Activated naive CD4-positive, alpha-beta T cell treated with anti-CD3 and anti-CD28 coated beads for 36 hours (primary cell): ENCODE data around the gene TRDN. TPM values are rescaled to one million over a fixed set of nuclear protein-coding genes. Genes with fewer than 3 reads are reported as not detected.

Source experiments
- CTCF ChIA-PET: fragments of 350-600 bp; sonication (Branson Sonifier 250); formaldehyde crosslinking; loops from one replicate; lab custom pipeline; 2021; ENCODE audit warnings: antibody characterized with exemption; lab: Charles Lee
- DNase-seq: peaks from one replicate; pipeline ENCODE4 v3.0.0-alpha.2; 2020
- H3K27ac Mint-ChIP-seq: one replicate; pipeline ENCODE4 v1.8.0; 2021; ENCODE audit warnings: mild to moderate bottlenecking, mixed read lengths
- H3K27me3 Mint-ChIP-seq: one replicate; pipeline ENCODE4 v1.8.0; 2021; ENCODE audit warnings: low read depth, mixed read lengths
- H3K36me3 Mint-ChIP-seq: one replicate; pipeline ENCODE4 v1.8.0; 2021; ENCODE audit warnings: low read depth, mixed read lengths
- H3K4me1 Mint-ChIP-seq: one replicate; pipeline ENCODE4 v1.8.0; 2021; ENCODE audit warnings: low read depth, mixed read lengths
- H3K4me3 Mint-ChIP-seq: one replicate; pipeline ENCODE4 v1.8.0; 2021; ENCODE audit warnings: mild to moderate bottlenecking, moderate library complexity, mixed read lengths
- H3K9me3 Mint-ChIP-seq: one replicate; pipeline ENCODE4 v1.8.0; 2021; ENCODE audit warnings: mixed read lengths
- intact Hi-C: fragments of 100-400 bp; cut with micrococcal nuclease; formaldehyde crosslinking; loops from one replicate; pipeline ENCODE4 v1.15.1; 2023
- total RNA-seq, 2 experiments: library from RNA; stranded (reverse); gene quantifications; one replicate each; pipeline ENCODE4 v1.2.3, GENCODE V29; 2021

TRDN gene
- total RNA-seq, 2 experiments from 2014 or later = not detected

DNA sequence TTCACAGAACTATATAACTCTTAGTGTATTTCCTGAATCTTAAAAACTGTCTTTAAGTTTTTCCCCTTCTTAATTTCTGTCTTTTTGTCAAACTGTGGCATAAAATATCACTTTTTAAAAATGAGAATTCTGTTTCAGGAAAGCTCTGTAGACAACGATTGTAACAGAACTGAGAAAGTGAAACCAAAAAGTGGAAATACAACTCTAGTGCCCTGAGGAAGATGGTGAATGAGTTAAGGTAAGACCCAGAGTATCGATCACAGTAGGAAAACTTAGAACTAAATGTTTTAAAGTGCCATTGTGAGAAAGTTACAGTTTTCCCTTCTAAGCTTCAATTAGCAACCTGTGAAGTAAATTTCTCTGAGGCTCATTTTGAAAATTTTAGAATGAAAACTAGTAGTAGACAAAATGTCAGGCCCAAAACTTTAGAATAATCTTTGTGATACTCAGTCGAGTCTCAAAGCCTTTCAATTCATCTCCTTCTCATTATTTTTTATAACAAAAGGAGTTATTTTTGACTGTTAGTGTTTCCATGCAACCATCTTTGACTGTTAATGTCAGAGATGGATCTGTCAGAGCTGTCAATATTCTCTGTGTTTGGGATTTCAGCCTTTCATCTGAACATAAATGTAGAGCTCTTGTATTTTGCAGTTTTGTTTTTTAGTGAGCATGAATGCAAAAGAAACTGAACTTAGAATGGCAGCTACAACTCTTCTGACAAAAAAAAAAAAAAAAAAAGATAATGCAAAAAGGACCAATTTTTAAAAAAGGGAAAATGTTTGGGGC is 19.0 kb upstream of the TRDN start:
- intact Hi-C loops = no loop called here
- Mint-ChIP-seq H3K4me3 (no peak overlapping the region), H3K4me1 (peaks cover 3% of the 10 kb centered on the region), H3K27me3 (no peaks in the 10 kb centered on the region), H3K36me3 (no peaks in the 10 kb centered on the region), H3K9me3 (peaks cover 2% of the 10 kb centered on the region), H3K27ac (no peak overlapping the region)
- no peak for DNase-seq
- CTCF ChIA-PET = no interaction called here

DNA sequence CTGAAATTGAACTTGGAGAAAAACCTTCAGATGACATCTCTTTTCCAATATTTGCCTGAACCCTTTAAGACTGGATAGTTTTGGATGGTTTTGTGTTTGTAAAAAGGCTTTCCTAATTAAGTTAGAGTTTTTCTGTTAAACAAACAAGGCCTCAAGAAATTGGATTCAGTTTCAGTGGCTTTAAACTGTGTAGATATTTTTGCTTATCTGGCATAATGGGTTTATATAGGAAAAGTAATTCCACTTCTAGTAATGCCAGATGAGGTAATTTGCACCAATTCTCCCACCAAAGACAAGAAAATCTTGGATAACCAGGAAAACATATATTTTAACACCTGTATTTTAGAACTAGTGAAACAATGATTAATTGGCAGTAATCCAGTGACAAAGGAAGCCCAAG is 12.0 kb upstream of the TRDN start:
- Mint-ChIP-seq H3K4me3 (no peak overlapping the region), H3K36me3 (no peaks in the 10 kb centered on the region), H3K27ac (no peak overlapping the region), H3K9me3 (peaks cover 2% of the 10 kb centered on the region), H3K27me3 (no peaks in the 10 kb centered on the region), H3K4me1 (no peaks in the 10 kb centered on the region)
- DNase-seq = no peak
- CTCF ChIA-PET = no interaction called here
- intact Hi-C loops = no loop called here

DNA sequence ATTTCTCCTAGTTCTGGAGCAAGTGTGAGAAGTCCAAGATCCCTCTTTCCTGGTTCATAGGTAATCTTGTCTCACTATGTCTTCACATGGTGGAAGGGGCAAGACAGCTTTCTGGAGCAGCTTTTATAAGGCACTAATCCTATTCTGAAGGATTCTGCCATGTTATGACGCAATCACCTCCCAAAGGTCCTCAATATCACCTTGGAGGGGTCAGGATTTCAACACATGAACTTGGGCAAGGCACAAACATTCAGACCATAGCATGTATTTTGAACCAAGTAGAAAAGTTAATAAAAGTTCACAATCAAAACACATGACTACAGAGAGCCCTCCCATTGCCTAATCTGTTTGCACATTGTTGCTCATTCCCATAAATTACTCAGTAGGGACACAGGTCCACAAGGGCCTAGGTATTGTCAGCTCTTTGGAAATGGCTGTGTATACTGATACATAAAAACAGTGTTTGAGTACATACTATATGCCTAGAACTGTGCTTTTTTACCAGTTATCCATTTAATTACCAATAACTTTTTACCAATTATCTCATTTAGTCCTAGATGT is 11.3 kb upstream of the TRDN start:
- intact Hi-C loops = no loop called here
- Mint-ChIP-seq H3K27me3 (no peaks in the 10 kb centered on the region), H3K36me3 (no peaks in the 10 kb centered on the region), H3K4me1 (no peaks in the 10 kb centered on the region), H3K4me3 (no peak overlapping the region), H3K27ac (no peak overlapping the region), H3K9me3 (peaks cover 2% of the 10 kb centered on the region)
- CTCF ChIA-PET = no interaction called here
- DNase-seq = no peak

DNA sequence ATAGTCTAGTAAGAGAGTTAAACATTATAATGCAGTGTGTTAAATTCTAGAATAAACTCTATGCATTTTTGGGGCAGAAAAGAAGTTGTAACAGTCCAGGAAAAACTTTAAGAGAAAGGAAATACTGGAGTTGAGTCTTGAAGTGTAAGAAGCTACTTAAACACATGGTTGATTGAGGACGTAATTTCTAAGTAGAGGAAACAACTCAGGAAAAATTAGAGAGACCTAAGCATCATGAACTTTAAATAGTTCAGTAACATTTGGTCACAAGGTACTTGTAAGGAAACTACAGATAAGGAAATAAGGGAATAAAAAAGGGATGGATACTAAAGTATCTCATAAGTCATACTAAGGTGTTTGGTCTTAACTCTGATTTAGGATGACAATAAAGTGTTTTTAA is 4.7 kb upstream of the TRDN start:
- no peak for DNase-seq
- no peak overlapping the region for H3K4me3 Mint-ChIP-seq
- no peaks in the 10 kb centered on the region for H3K36me3 Mint-ChIP-seq
- H3K4me1 Mint-ChIP-seq = no peaks in the 10 kb centered on the region
- intact Hi-C loops = no loop called here
- no peak overlapping the region for H3K27ac Mint-ChIP-seq
- H3K9me3 Mint-ChIP-seq = no peaks in the 10 kb centered on the region
- no peaks in the 10 kb centered on the region for H3K27me3 Mint-ChIP-seq
- CTCF ChIA-PET = interaction anchor here (0.6 kb wide), 2 partner anchors 97 to 229 kb away, joined by 3 read pairs; no protein-coding TSS in a partner anchor

DNA sequence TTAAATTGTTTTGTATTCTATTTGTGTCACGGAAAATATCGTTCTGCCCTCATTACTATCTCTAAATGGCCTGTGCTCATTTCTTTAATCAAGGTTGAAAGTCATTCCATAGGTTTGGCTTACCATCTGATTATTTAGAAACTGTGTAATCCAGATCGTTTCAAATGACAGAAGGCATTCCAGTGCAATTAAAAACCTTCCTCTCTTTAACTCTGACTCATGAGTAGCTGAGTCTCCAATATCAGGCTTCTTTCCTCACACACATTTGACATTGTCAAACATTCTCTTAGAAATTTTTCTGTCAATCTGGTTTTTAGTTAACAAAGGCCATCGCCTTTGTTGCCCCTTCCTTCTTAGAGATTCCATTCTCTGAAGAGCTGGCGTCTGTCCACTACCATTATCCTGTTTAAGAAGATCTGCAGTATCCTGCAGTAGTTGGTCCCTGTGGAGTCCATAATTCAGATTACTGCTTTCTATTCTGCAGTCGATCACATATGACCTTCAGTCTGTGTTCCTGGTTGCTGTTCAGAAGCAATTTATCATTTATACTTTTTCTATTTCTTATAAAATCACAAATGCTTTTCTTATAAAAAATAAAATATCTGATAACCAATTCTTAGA is 3.9 kb upstream of the TRDN start:
- H3K27ac Mint-ChIP-seq = no peak overlapping the region
- intact Hi-C loops = no loop called here
- H3K27me3 Mint-ChIP-seq = no peaks in the 10 kb centered on the region
- no peaks in the 10 kb centered on the region for H3K9me3 Mint-ChIP-seq
- no peaks in the 10 kb centered on the region for H3K4me1 Mint-ChIP-seq
- CTCF ChIA-PET = interaction anchor here (0.6 kb wide), 1 partner anchor 228 kb away, joined by 3 read pairs; no protein-coding TSS in a partner anchor
- no peak overlapping the region for H3K4me3 Mint-ChIP-seq
- no peaks in the 10 kb centered on the region for H3K36me3 Mint-ChIP-seq
- no peak for DNase-seq

DNA sequence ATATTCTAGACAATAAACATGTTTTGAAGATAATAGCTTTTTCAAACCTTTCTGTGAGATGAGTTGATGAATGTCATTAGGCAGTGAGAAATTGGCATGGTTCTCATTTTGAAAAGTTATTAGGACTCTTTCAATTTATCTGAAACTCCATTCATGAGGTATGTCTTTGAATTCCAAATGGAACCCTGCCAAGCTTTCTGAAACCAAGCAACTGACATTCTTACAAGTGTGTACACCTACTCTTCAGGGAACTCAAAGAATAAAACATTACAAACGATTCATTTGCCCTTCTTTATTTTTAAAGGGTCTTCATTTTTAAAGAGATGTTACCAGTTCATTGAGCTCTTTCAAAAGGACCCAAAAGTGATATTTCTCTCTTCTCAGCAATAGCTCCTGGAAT is 2.1 kb upstream of the TRDN start:
- DNase-seq = no peak
- Mint-ChIP-seq H3K4me1 (no peaks in the 10 kb centered on the region), H3K36me3 (no peaks in the 10 kb centered on the region), H3K9me3 (no peaks in the 10 kb centered on the region), H3K27me3 (no peaks in the 10 kb centered on the region), H3K4me3 (no peak overlapping the region), H3K27ac (no peak overlapping the region)
- intact Hi-C loops = no loop called here
- CTCF ChIA-PET = no interaction called here

DNA sequence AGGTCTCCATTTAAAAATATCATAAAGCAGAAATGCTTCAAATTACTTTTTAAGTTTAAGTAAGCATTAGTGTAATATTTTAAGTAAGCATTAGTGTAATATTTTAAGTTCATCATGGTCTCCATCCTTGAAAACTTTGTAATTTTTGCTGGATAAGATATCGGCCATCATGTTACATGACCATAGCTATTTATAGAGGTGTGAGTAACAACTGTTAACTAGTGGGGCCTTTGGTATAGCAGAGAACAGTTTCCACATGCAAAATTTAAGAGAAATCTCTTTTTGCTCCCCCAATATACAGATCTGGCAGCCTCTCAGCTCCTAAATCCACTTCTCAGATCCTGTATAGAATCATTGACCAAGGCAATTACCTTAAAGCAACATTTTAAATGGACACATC is 468 bp downstream of the TRDN start:
- no peak for DNase-seq
- no peak overlapping the region for H3K27ac Mint-ChIP-seq
- no peaks in the 10 kb centered on the region for H3K4me1 Mint-ChIP-seq
- H3K27me3 Mint-ChIP-seq = no peaks in the 10 kb centered on the region
- intact Hi-C loops = no loop called here
- H3K4me3 Mint-ChIP-seq = no peak overlapping the region
- CTCF ChIA-PET = no interaction called here
- no peaks in the 10 kb centered on the region for H3K9me3 Mint-ChIP-seq
- no peaks in the 10 kb centered on the region for H3K36me3 Mint-ChIP-seq

DNA sequence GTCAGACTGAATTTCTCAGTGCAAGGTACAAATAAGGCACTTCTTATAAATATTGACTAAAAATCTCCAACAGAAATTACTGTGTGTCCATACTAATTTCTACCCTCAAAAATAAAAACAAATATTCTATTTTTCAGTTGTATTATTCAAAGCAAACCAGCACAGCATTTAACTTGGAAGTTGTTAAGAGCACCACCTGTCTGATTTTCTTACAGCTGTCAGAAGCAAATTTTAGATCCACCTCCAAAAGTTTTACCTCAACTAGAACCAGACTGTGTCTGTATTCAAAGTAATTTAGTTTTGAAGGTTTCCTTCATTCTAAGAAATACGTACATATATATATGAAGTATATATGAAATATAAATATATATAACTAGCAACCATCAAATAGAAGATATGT is 1.2 kb downstream of the TRDN start:
- no peak overlapping the region for H3K27ac Mint-ChIP-seq
- H3K36me3 Mint-ChIP-seq = no peaks in the 10 kb centered on the region

DNA sequence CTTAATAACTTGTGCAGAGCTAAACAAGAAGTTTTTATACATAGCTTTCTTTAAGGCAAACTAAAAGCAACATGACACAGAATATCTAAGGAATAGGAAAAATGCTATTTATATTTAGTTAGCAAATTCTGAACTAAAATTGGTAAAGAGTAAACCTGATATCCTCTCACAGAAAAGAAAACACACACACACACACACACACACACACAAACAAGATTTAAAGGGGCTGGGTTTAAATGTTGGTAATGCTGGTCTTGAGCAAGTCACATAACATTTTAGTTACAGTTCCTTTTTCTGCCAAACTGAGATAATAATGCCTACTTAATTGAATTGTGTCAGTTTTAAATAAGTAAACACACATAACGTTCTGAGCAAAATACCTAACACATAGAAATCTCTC is 1.6 kb downstream of the TRDN start:
- Mint-ChIP-seq H3K27ac (no peak overlapping the region), H3K36me3 (no peaks in the 10 kb centered on the region), H3K4me3 (no peak overlapping the region), H3K9me3 (no peaks in the 10 kb centered on the region), H3K4me1 (no peaks in the 10 kb centered on the region), H3K27me3 (no peaks in the 10 kb centered on the region)
- CTCF ChIA-PET = no interaction called here
- intact Hi-C loops = no loop called here
- no peak for DNase-seq

More for the DNA sequence above, 1.2 kb downstream of the TRDN start:
- Mint-ChIP-seq H3K27me3 (no peaks in the 10 kb centered on the region), H3K4me3 (no peak overlapping the region), H3K9me3 (no peaks in the 10 kb centered on the region), H3K4me1 (no peaks in the 10 kb centered on the region)
- CTCF ChIA-PET = no interaction called here
- DNase-seq = no peak
- intact Hi-C loops = no loop called here

DNA sequence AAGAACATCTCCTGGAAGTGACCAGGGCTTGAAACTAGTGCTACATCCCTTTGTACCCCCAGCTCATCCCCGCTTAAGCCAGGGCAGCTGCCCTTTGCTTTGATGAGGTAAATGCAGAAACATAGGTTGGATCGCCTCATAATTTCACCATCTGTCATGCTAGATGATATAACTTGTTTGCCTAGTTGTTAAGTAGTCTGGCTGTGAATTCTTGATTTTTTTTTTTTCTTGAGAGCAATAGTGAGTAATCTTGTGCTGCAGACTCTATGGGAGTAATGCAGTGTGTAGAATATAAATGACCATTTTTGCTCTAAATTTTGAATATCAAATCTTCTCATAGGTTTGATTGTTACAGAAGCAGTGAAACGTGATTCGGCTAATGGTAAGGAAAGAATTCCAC is 4.1 kb downstream of the TRDN start:
- Mint-ChIP-seq H3K9me3 (no peaks in the 10 kb centered on the region), H3K4me3 (no peak overlapping the region), H3K27ac (no peak overlapping the region), H3K27me3 (no peaks in the 10 kb centered on the region), H3K36me3 (no peaks in the 10 kb centered on the region), H3K4me1 (no peaks in the 10 kb centered on the region)
- DNase-seq = no peak
- CTCF ChIA-PET = interaction anchor here (0.6 kb wide), 1 partner anchor 11 kb away, joined by 5 read pairs; no protein-coding TSS in a partner anchor
- intact Hi-C loops = no loop called here

DNA sequence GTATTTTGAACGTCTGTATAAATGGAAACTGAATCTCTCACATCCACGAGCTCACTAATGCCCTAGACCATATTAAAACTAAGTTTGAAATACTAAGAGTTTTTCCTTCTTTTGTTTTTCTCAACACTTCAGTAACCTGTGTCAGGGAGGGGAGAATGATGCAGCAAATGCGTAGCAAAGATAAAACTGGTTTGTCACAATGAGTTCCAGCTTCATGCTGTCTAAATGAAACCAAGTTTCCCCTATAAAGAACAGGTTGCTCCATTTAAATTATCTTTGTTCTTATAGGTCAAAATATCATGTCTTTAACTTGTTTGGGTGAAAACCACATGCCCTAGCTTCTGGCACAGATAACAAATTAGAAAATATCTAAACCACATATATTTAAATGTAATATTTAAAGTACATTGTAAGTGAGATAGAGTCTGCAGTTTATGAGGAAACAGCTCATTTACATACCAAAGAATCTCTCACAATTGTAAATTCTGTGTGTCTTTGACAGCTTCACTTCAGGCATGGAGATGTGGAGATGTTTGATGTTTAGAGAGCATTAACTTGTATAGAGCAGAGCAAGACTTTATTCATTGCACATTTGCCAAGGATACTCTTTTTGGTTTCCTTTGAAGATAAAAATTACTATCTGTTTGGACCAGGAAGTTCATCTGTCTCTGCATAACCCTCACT is 7.3 kb downstream of the TRDN start:
- intact Hi-C loops = no loop called here
- no peak for DNase-seq
- Mint-ChIP-seq H3K4me1 (no peaks in the 10 kb centered on the region), H3K36me3 (no peaks in the 10 kb centered on the region), H3K27me3 (no peaks in the 10 kb centered on the region), H3K27ac (no peak overlapping the region), H3K9me3 (no peaks in the 10 kb centered on the region), H3K4me3 (no peak overlapping the region)
- CTCF ChIA-PET = no interaction called here

DNA sequence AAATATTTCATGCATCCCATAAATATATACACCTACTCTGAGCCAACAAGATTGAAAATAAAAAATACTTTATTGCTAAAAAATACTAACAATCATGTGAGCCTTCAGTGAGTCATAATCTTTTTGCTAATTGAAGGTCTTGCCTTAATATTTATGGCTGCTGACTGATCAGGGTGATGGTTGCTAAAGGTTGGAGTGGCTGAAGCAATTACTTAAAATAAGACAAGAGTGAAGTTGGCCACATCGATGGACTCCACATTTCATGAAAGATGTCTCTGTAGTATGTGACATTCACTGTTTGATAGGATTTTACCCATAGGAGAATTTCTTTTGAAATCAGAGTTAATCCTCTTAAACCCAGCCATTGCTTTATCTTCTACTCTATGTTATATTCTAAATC is 11.1 kb downstream of the TRDN start:
- Mint-ChIP-seq H3K27ac (no peak overlapping the region), H3K36me3 (no peaks in the 10 kb centered on the region), H3K27me3 (no peaks in the 10 kb centered on the region), H3K4me1 (no peaks in the 10 kb centered on the region), H3K9me3 (peaks cover 2% of the 10 kb centered on the region), H3K4me3 (no peak overlapping the region)
- CTCF ChIA-PET = no interaction called here
- intact Hi-C loops = no loop called here
- DNase-seq = no peak
